SK-N-DZ (cell line): ENCODE measurements around the gene ANKRD65. TPM values are rescaled to one million over a fixed set of nuclear protein-coding genes. Genes with fewer than 3 reads are reported as not detected.
"Not testable (repeated sequence)": the region's sequence is repeated elsewhere in the genome, so short reads cannot be mapped to it uniquely, and the experiment has no call there.

Experiments used
- DNase-seq: peaks from one replicate; pipeline ENCODE4 v3.0.0-alpha.2; 2015; ENCODE audit warnings: low spot score
- polyA plus RNA-seq, 2 experiments: library from polyadenylated mRNA; depleted of rRNA; stranded (reverse); fragments of >200 nt; gene quantifications; 2 replicates each; pipeline ENCODE4 v1.2.3, GENCODE V29; 2014

Gene ANKRD65
- 0.81 TPM in 1 of 2 replicates, not detected in the other for polyA plus RNA-seq (2014; cell fraction: cytosol; rRNA removed)
- 0.90 and 0.97 TPM in 2 replicates for polyA plus RNA-seq (2014; cell fraction: nucleus; rRNA removed)

GRCh38 chr1:1421147-1421906 lies at the start of gene ANKRD65:
ANKRD65 (minus strand) TSS chr1:1421276; CDS start chr1:1421005, 271 bp downstream.
- no peak for DNase-seq

GRCh38 chr1:1468196-1468985 lies 47.3 kb upstream of the ANKRD65 start:
- not testable (repeated sequence) for DNase-seq

GRCh38 chr1:1463312-1463711 lies 42.2 kb upstream of the ANKRD65 start:
- no peak for DNase-seq

- no peak for DNase-seq
Measured at GRCh38 chr1:1462318-1462966, 41.4 kb upstream of the ANKRD65 start.

- no peak for DNase-seq
Measured at GRCh38 chr1:1461721-1462317, 40.7 kb upstream of the ANKRD65 start.

GRCh38 chr1:1460540-1461130 lies 39.6 kb upstream of the ANKRD65 start:
- no peak for DNase-seq

- not testable (repeated sequence) for DNase-seq
Measured at GRCh38 chr1:1459711-1460110, 38.6 kb upstream of the ANKRD65 start.

- DNase-seq = not testable (repeated sequence)
Measured at GRCh38 chr1:1459156-1459555, 38.1 kb upstream of the ANKRD65 start.

GRCh38 chr1:1456683-1457255 lies 35.7 kb upstream of the ANKRD65 start:
- DNase-seq = not testable (repeated sequence)

- DNase-seq = not testable (repeated sequence)
Measured at GRCh38 chr1:1455934-1456333, 34.9 kb upstream of the ANKRD65 start.

- no peak for DNase-seq
Measured at GRCh38 chr1:1455366-1455884, 34.3 kb upstream of the ANKRD65 start.

- DNase-seq = not testable (repeated sequence)
Measured at GRCh38 chr1:1454286-1455056, 33.4 kb upstream of the ANKRD65 start.

GRCh38 chr1:1452882-1453281 lies 31.8 kb upstream of the ANKRD65 start:
- no peak for DNase-seq

GRCh38 chr1:1452365-1452739 lies 31.3 kb upstream of the ANKRD65 start:
- not testable (repeated sequence) for DNase-seq

GRCh38 chr1:1451696-1452364 lies 30.8 kb upstream of the ANKRD65 start:
- no peak for DNase-seq

GRCh38 chr1:1450616-1451015 lies 29.5 kb upstream of the ANKRD65 start:
- not testable (repeated sequence) for DNase-seq

- no peak for DNase-seq
Measured at GRCh38 chr1:1449099-1449739, 28.1 kb upstream of the ANKRD65 start, which contains the start of gene ATAD3C. ATAD3C (plus strand) TSS chr1:1449689; CDS start chr1:1450684, 995 bp downstream.

GRCh38 chr1:1446631-1447030 lies 25.6 kb upstream of the ANKRD65 start:
- not testable (repeated sequence) for DNase-seq
